OCI-LY7 (cell line): ENCODE results near the gene SEPTIN12.

Experiments
- EZH2phosphoT487 ChIP-seq: fragments of 200-600 bp; sonication (generic); IDR thresholded peaks from 2 replicates; pipeline ENCODE4 v1.6.1; 2018; ENCODE audit warnings: low read depth, borderline replicate concordance, mild to moderate bottlenecking, mixed run types, antibody characterized with exemption, low read length, moderate library complexity, mixed read lengths
- TF ChIP-seq, protein P1 (sequence below): fragments of 200-600 bp; sonication (generic); conservative IDR thresholded peaks from 2 replicates; pipeline ENCODE4 v1.5.1; 2014; ENCODE audit warnings: mild to moderate bottlenecking, antibody characterized with exemption, low read length, moderate library complexity, mixed read lengths

DNA sequence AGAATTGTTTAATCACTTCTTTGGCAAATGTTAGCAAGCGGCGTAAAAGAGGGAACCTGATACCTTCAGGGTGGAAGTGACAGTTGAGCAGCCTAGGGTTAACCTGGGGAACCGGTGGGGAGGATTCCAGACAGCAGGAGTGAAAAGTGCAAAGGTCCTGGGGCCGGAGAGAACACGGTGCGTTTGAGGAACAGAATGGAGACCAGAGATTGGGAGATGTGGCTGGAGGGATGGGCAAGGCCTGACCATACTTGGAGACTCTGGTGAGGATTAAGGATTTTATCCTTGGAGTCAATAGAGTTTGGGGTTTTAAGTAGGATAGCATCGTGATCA lies 18.9 kb downstream of the SEPTIN12 start:
- TF ChIP-seq, protein P1, sequence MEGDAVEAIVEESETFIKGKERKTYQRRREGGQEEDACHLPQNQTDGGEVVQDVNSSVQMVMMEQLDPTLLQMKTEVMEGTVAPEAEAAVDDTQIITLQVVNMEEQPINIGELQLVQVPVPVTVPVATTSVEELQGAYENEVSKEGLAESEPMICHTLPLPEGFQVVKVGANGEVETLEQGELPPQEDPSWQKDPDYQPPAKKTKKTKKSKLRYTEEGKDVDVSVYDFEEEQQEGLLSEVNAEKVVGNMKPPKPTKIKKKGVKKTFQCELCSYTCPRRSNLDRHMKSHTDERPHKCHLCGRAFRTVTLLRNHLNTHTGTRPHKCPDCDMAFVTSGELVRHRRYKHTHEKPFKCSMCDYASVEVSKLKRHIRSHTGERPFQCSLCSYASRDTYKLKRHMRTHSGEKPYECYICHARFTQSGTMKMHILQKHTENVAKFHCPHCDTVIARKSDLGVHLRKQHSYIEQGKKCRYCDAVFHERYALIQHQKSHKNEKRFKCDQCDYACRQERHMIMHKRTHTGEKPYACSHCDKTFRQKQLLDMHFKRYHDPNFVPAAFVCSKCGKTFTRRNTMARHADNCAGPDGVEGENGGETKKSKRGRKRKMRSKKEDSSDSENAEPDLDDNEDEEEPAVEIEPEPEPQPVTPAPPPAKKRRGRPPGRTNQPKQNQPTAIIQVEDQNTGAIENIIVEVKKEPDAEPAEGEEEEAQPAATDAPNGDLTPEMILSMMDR: no peak
- no peak for TF ChIP-seq EZH2phosphoT487
